ENCODE results near the gene POU3F4. TPM values are rescaled to one million over a fixed set of nuclear protein-coding genes. Genes with fewer than 3 reads are reported as not detected.

The POU3F4 gene
- total RNA-seq, 2 experiments from 2014 or later = not detected

DNA sequence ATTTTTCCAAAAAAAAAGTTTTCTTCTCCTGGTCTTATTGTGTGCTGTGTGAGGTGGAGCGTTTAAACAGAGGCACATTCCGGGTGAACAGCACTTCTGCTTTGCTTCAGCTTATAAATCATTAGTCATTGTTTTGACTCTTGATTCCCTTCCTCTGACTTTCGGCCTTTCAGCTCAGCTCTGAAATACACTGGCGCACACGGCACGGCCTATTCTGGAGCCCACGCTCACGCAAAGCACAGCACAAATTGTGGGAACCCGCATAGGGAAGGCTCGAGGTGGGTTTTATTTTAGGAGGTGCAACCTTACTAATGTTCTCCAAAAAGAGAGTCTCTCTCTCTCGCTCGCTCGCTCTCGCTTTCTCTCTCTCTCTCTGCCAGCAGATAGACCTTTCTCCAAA lies 4.0 kb downstream of the POU3F4 start:
- Histone ChIP-seq H3K27ac (ENCODE audit: low read depth, low read length, poor library complexity, severe bottlenecking) (no peak overlapping the region), H3K4me3 (ENCODE audit: low read depth, low read length, poor library complexity, severe bottlenecking) (no peak overlapping the region), H3K4me2 (ENCODE audit: low read length) (no peak overlapping the region), H2AFZ (ENCODE audit: low read length) (no peak overlapping the region), H3K36me3 (ENCODE audit: insufficient read depth, low read length) (no peaks in the 10 kb centered on the region), H3K4me1 (ENCODE audit: insufficient read depth, low read length, poor library complexity, severe bottlenecking) (no peaks in the 10 kb centered on the region), H3K9me3 (ENCODE audit: low read length) (no peaks in the 10 kb centered on the region), H3K9me2 (ENCODE audit: insufficient read depth, low read length) (no peaks in the 10 kb centered on the region), H4K20me1 (ENCODE audit: insufficient read depth, low read length) (no peaks in the 10 kb centered on the region), H3K79me2 (ENCODE audit: insufficient read depth, low read depth, low read length) (no peaks in the 10 kb centered on the region)
- intact Hi-C loops (cut with micrococcal nuclease; ENCODE audit: unreplicated experiment) = no loop called here
- BruUV-seq (replicated peaks) = no TSS peak
- TF ChIP-seq, protein P1, sequence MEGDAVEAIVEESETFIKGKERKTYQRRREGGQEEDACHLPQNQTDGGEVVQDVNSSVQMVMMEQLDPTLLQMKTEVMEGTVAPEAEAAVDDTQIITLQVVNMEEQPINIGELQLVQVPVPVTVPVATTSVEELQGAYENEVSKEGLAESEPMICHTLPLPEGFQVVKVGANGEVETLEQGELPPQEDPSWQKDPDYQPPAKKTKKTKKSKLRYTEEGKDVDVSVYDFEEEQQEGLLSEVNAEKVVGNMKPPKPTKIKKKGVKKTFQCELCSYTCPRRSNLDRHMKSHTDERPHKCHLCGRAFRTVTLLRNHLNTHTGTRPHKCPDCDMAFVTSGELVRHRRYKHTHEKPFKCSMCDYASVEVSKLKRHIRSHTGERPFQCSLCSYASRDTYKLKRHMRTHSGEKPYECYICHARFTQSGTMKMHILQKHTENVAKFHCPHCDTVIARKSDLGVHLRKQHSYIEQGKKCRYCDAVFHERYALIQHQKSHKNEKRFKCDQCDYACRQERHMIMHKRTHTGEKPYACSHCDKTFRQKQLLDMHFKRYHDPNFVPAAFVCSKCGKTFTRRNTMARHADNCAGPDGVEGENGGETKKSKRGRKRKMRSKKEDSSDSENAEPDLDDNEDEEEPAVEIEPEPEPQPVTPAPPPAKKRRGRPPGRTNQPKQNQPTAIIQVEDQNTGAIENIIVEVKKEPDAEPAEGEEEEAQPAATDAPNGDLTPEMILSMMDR (conservative IDR thresholded peaks at IDR 0.05; ENCODE audit: low read length) = no peak
- no peak for TF ChIP-seq EZH2phosphoT487 (IDR thresholded peaks at IDR 0.05; ENCODE audit: borderline replicate concordance, low read depth, low read length)
- CTCF ChIA-PET (ENCODE audit: unreplicated experiment) = no interaction called here
- POLR2A ChIA-PET = no interaction called here
- no peak for DNase-seq (ENCODE audit: low spot score)

GRCh38 chrX:83516597-83516996 lies 8.5 kb downstream of the POU3F4 start:
- intact Hi-C loops (cut with micrococcal nuclease; ENCODE audit: unreplicated experiment) = no loop called here
- no peaks in the 10 kb centered on the region for H3K36me3 ChIP-seq (ENCODE audit: insufficient read depth, low read length)
- H3K79me2 ChIP-seq (ENCODE audit: insufficient read depth, low read depth, low read length) = no peaks in the 10 kb centered on the region
- no peaks in the 10 kb centered on the region for H4K20me1 ChIP-seq (ENCODE audit: insufficient read depth, low read length)
- no peaks in the 10 kb centered on the region for H3K4me1 ChIP-seq (ENCODE audit: insufficient read depth, low read length, poor library complexity, severe bottlenecking)
- no peak overlapping the region for H3K4me3 ChIP-seq (ENCODE audit: low read depth, low read length, poor library complexity, severe bottlenecking)
- H2AFZ ChIP-seq (ENCODE audit: low read length) = no peak overlapping the region
- TF ChIP-seq, protein P1 (conservative IDR thresholded peaks at IDR 0.05; ENCODE audit: low read length) = no peak
- no peak for TF ChIP-seq EZH2phosphoT487 (IDR thresholded peaks at IDR 0.05; ENCODE audit: borderline replicate concordance, low read depth, low read length)
- BruUV-seq (replicated peaks) = no TSS peak
- no peaks in the 10 kb centered on the region for H3K9me3 ChIP-seq (ENCODE audit: low read length)
- no peak overlapping the region for H3K4me2 ChIP-seq (ENCODE audit: low read length)
- CTCF ChIA-PET (ENCODE audit: unreplicated experiment) = no interaction called here
- DNase-seq (ENCODE audit: low spot score) = no peak
- POLR2A ChIA-PET = no interaction called here
- no peaks in the 10 kb centered on the region for H3K9me2 ChIP-seq (ENCODE audit: insufficient read depth, low read length)
- H3K27ac ChIP-seq (ENCODE audit: low read depth, low read length, poor library complexity, severe bottlenecking) = no peak overlapping the region

DNA sequence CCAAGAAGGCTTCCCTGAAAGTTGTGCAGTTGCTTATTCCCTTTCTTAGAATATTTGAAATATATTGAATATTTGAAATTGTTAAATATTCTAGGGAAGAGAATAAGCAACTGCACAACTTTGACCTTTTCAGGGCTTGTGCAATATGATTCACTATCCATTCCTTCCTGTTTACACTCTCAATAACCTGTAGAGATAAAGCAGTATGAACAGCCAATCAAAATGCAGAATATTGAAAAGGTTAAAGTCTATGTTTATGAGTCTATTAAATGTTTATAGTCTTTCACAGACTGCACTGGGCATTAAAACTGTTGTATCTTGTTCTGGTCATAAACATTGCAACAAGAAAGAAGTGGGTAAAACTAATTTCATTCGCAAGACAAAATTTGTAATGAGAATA lies 13.8 kb downstream of the POU3F4 start:
- TF ChIP-seq, protein P1 (conservative IDR thresholded peaks at IDR 0.05; ENCODE audit: low read length) = no peak
- no peak for TF ChIP-seq EZH2phosphoT487 (IDR thresholded peaks at IDR 0.05; ENCODE audit: borderline replicate concordance, low read depth, low read length)
- DNase-seq (ENCODE audit: low spot score) = no peak
- H4K20me1 ChIP-seq (ENCODE audit: insufficient read depth, low read length) = no peaks in the 10 kb centered on the region
- no peak overlapping the region for H3K4me3 ChIP-seq (ENCODE audit: low read depth, low read length, poor library complexity, severe bottlenecking)
- no peak overlapping the region for H3K27ac ChIP-seq (ENCODE audit: low read depth, low read length, poor library complexity, severe bottlenecking)
- no peaks in the 10 kb centered on the region for H3K79me2 ChIP-seq (ENCODE audit: insufficient read depth, low read depth, low read length)
- no peaks in the 10 kb centered on the region for H3K9me3 ChIP-seq (ENCODE audit: low read length)
- no peak overlapping the region for H3K4me2 ChIP-seq (ENCODE audit: low read length)
- ChIA-PET POLR2A (no interaction called here), CTCF (ENCODE audit: unreplicated experiment) (no interaction called here)
- H3K4me1 ChIP-seq (ENCODE audit: insufficient read depth, low read length, poor library complexity, severe bottlenecking) = no peaks in the 10 kb centered on the region
- no peaks in the 10 kb centered on the region for H3K36me3 ChIP-seq (ENCODE audit: insufficient read depth, low read length)
- H2AFZ ChIP-seq (ENCODE audit: low read length) = no peak overlapping the region
- no TSS peak for BruUV-seq (replicated peaks)
- intact Hi-C loops (cut with micrococcal nuclease; ENCODE audit: unreplicated experiment) = no loop called here
- H3K9me2 ChIP-seq (ENCODE audit: insufficient read depth, low read length) = no peaks in the 10 kb centered on the region
